Measurements from ENCODE around the gene SLC22A4.

The SLC22A4 gene

DNA sequence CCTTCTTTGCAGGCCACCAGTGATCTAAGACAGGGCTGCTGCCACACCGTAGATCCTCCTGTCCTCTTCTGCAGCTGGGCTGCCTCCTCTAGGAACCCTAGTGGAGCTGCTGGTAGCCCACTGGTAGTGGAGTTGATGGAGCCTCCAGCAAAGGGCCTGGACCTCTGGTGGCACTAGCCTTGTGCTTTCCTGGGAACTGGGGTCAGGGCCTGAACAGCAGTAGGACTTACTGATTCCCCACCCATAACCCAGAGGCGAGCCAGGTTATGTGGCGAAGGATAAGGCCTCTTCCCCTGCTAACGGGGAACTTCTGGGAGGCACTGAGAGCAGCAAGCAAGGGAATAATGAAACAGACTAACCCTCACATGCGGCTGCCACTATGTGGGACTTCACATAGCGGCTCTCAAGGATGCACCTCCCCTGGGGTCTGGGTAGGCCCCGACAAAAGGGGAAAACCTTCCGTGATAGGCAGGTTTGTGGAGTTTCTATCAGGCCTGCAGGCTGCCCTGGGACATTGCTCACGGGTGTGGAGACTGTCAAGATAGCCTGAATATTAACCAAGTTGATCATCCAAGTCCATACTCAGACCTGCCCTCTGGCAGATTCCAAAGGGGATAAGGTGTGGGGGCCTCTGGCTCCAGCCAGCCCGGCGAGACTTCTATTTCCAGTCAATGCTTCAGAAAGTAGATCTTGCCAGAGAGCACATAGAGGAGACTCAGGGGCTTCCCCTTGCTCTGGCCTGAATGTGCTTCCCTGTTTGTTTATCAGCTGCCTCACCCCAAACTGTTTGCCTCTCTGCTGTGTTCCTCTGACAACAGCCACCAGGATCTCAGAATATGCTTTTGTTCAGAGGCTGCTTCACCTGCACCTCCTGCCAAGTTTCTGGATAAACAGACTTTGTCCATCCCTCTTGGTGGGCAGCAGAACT is 7.4 kb downstream of the SLC22A4 start:
- no peak for DNase-seq

DNA sequence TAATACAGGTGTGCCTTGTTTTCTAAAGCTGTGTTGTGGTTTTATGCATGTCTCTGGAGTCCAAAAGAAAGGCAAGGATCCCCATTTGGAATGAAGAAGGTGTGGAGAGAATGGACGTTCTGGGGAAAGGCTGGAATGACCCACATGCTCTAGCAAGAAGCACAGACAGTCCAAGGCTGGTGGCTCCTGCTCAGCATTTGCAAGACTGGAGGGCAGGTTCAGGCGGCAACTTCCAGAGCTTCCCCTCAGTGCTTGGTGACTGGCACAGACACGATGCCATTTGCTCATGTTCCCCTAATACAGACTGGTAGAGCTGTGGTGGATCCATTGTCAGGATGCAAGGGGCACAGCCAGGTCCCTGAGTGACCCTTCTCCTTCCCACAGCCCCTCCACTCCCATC is 8.2 kb downstream of the SLC22A4 start:
- DNase-seq: no peak

DNA sequence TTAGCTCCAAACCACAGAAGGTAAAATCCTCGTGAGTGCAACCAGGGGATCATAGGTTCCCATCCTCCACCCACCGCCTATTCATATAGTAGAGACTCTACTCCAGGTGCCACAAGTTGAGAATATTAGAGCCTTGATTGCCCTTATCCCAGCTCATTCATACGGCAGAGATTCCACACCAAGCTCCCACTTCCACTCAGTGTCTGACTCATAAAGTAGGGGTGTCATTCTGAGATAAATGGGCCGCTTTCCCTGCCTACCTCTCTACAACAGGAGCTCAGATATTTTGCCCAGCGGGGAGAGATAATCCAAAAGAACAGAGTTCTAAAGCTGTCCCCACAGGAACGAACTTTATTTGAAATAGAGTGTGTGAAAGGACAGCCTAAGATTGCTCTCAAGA is 9.4 kb downstream of the SLC22A4 start:
- no peak for DNase-seq

DNA sequence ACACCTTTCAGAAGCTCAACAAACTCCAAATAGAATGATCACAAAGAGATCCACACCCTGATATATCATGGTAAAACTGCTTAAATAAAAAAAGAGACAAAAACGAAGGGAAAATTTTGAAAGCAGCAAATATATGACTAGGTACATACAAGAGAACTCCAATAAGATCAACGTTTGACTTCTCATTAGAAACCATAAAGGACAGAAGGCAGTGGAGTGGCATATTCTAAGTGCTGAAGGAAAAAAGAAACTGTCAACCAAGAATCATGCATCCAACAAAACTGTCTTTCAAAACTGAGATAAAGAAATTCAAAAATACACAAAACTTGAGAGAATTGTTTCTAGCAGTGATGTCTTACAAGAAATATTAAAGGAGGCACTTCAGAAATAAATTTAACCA is 11.2 kb downstream of the SLC22A4 start:
- no peak for DNase-seq

DNA sequence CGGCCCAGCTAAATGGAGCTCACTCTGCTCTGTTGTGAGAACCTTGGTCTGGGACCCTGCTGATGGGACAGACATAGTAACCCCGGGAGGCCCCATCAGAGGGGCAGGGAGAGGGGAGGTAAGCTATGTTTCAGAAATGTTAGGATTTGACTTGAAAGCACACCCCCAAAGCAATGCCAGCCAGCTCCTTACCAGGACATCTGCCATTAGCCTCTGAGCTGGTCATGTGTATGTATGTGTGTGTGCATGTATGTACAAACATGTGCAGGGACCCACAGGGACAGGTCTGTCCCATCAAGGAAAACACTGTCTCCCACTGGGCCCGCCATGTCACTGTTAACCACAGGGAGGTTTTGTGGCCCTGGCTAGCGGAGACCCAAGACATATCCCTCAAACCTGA is 14.5 kb downstream of the SLC22A4 start:
- no peak for DNase-seq

DNA sequence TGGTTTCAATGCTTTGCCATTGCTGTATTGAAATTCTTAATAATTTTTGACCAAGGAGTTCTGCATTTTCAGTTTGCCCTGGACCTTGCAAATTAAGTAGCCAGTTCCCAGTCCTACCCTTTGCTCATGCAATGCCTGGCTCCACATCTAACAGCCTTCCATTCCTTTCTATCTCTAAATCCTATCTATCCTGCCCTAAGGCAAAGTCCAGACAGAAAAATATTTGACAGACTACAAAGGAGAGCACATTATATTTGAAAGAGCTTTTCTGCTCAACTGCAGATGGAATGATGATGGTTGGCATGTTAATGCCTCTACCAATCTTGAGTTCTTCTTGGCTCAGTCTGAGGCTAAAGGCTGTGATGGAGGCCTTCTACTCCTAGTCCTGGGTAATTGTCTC is 15.5 kb downstream of the SLC22A4 start:
- no peak for DNase-seq

DNA sequence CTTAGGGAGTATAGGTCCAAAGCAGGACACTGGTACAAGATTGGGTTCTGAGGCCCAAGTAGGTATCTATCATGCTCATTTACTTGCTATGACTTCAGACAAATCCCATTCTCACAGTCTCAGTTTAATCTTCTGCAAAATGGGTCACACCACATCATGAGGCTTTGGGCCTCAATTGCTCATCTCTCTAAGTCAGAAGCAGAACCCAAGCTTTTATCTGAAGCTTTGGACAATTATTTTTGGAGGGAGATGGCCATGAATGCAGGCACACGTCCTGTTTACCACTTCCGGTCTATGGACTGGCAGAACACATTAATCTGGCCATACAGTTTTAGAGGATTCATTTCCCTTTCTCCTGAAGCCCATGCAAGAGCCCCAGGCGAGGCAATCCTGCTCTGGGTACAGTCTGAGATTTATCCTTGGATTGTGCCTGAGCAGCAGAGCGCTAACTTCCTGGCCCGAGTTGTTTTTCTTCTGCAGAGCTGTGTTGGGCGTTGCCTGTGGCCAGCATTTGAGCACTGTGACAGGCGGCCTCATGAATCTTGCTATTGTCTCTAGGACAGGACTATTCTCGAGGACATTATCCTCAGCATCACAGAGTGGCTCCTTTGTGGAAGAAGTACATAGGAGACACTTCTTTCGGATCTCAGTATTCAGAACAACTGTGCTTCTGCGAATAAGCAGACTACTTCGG is 16.1 kb downstream of the SLC22A4 start:
- no peak for DNase-seq

DNA sequence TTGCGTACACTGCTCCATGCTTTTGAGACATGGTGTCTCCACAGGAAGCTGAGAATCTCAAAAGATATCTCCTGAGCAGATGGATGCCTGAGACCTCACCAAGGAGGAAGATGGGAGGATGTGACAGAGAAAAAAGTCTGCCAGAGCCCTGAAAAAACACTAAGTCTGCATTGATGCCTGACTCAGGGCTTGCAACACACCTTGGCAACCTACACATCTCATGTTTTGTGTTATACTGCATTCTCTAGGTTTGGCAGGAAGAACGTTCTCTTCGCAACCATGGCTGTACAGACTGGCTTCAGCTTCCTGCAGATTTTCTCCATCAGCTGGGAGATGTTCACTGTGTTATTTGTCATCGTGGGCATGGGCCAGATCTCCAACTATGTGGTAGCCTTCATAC is 19.2 kb downstream of the SLC22A4 start:
- no peak for DNase-seq

DNA sequence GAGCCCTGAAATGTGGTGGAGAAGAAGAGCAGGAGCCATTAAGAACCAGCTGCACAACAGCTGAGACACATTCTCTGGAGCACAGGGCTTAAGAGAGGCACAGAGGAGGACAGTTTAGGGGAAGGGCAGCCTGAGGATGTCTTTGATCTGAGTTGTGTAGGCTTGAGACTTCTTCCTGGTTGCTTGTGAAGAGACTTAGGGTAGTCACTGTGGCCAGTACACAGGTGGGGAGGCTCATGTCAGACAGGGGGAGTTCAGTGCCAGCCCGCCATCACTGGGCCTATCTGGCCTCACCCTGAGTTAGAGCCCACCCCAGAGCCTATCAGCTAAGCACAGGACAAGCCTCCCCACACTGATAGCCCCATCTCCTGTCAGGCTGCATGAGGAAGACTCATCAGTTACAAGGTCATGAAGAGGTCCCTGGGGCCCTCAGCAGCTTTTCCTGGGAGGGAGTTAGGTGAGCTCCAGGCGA is 19.8 kb downstream of the SLC22A4 start:
- DNase-seq: no peak

DNA sequence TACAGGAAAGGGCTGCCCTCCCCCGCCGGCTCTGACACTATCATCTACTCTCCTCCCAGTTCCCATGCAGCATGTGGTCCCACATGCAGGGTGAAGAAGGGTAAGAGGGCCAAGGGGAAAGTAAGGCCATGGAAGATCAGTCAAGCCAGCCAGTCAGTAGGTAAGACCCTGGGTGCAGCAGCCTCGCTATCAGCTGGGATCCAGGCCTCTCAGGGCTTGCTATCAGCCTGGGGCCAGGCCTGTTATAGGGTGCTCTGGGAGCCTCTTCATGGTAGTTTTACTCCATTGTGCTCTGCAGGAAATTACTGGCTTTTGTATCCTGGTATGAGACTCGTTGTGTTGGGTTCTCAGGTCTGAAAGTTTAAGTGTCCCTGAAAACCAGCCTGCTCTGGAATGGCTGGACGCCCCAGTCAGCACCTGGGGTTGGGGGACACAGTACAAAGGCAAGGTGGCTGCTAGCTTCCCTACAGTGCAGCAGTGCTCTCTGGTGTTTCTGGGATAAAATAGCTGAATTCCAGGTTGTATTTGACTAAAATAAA is 21.4 kb downstream of the SLC22A4 start:
- no peak for DNase-seq

DNA sequence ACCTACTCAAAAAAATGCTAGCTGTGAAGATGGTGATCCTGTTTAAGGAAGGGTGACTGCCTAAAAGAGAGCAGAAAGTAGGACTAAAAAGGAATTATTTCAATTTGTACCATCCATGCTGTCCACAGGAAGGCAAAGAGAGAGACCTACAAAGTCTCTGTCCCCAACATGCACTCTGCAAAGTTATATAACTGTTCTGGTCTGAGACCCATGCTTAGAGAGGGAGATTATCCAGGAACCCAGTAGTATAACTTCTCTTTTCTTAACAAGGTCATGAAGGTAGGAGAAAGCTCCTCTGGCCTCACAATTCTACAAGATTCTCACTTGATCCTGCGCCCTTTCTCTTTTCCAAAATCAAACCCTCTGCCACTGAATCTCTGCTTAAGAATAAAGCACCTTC is 25.8 kb downstream of the SLC22A4 start:
- DNase-seq: no peak

DNA sequence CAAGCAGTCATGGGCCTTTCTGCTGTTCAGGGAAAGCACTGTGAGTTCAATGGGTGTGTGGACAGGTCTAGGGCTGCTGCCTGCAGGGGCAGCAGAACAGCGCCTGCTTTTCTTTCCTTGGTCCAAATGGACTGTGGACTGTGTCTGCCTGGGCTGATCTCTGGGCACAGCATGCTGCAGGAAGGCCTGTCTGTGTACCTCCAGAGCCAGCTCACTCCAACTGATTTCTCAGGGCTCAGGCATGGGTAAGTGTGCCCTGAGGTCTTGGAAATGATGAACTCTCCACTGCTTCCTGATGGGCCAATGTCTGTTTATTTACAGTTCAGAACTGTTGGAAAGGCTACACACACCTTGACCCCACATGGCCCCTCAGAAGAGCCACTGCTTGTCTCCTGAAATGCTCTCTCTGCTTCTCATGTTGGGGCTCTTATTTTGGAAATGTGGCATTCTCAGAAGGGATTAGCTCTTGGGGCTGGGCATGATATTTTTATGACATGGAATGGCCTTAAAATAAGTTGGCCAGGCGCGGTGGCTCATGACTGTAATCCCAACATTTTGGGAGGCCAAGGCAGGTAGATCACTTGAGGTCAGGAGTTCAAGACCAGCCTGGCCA is 27.0 kb downstream of the SLC22A4 start:
- no peak for DNase-seq

DNA sequence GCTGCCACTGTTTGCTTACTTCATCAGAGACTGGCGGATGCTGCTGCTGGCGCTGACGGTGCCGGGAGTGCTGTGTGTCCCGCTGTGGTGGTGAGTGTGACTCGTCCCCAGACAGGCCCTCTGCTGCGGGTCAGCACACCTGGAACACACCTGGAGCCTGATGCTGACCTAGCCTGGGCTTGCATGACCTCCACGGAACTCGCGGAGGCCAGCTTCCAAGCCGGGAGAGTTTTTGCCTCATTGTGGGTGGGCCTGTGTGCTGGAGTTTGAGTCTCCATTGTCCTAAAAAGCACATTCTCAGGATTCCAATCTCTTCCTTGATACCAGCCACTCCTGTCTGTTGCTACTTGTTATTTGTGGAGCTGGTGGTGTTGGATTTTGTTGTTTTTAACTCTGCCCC is 28.1 kb downstream of the SLC22A4 start:
- no peak for DNase-seq

DNA sequence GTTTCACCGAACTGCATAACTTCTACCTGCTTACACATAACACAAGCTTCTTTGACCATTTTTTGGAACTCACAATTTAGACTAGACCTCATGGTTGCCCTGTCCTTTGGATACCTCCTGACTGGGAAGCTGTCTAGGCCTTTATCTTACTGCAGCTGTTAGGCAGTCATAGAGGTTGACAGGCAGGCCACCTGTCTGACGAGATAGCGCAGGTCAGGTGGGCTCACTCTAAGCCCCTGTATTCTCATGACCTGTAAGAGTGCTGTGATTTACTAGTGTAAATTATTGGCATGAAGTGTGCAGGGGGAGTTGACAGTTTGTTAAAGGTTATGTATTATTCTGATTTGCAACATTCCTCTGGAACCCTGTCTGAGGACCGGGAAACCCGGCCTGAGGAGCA is 29.0 kb downstream of the SLC22A4 start:
- no peak for DNase-seq

DNA sequence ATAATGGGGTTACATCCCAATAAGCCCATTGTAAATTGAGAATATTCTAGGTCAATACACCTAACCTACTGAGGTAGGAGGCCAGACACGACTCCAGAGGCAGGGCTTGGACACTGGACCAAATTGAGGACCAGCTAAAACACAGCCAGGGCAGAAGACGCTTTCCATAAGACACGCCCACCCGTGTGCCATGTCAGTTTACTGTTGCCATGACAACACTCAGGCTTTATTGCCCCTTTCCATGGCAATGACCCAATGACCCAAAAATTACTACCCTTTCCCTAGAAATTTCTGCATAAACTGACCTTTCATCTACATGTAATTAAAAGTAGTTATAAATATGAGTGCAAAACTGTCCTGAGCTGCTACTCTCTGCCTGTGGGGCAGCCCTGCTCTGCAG is 31.5 kb downstream of the SLC22A4 start:
- no peak for DNase-seq

DNA sequence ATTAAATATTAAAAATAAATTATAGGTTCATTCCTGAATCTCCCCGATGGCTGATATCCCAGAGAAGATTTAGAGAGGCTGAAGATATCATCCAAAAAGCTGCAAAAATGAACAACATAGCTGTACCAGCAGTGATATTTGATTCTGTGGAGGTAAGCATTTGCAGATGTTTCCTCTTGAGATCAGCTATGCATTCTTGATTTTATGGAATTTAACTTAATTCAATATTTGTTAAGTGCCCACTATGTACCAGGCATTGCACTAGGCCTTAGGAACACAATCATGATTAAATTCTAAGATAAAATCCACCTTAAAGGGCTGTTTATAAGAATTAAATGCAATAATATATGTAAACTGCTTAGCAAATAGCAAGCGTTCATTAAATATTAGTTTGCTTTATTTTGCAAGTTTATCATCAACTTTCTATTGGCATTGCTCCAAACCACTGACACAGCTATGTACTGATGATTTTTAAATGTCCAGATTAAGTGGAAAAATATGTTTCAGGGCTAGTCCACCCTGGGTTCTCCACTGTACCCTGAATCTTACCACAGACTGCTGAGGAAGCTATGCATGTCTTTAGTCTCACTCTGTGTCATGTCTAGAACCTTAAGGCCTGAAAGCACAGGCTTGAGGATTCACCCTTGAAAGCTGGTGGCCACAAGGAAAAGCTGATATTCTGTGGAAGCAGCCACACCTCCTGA is 33.2 kb downstream of the SLC22A4 start:
- no peak for DNase-seq

DNA sequence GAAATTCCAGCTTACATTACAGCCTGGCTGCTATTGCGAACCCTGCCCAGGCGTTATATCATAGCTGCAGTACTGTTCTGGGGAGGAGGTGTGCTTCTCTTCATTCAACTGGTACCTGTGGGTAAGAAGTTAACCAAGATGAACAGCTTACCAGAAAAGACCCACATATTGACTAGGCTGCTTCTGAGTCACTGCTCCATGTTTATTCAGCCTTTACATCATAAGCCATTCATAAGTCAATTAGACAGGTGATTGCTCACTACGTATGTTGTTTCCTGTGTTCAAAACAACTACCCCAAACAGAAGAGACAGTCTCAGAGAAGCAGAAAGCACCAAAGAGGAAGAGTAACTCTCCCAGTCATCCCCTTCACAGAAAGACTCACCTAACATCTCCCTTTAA is 40.6 kb downstream of the SLC22A4 start:
- no peak for DNase-seq

DNA sequence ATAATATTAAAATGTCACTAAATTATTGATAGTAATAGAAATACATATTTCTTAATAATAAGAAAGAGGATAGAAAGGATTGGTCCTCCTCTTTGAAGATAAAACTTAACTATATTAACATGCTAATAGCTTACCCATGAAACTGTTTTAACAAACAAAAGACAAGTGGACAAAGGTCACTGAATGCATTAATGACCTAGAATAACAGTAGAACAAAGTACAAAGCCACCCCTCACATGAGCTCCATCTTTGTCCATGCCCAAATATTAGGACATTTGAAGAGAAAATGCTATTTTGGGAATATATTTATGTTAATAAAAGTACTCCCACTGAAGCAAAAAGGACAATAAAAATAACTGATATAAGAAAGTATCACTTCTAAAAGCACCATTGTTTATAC is 41.2 kb downstream of the SLC22A4 start:
- no peak for DNase-seq

DNA sequence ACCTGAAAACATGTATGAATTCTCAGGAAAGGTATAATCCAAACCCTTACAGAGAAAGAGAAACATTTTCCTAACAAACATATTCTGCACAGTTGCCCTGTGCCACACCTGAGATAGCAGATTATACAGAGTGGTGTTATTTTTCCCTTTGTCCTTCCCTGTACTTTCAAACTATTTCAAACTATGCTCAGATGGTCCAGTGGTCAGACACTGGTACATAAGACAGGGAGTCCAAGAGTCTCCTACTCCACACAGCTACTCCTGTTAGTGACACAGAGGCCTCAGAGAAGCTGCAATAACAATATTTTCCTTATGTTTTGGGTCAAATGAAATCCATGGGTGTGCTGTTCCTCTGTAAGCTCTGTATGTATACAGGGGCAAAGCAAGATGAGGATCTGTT is 45.3 kb downstream of the SLC22A4 start:
- no peak for DNase-seq

DNA sequence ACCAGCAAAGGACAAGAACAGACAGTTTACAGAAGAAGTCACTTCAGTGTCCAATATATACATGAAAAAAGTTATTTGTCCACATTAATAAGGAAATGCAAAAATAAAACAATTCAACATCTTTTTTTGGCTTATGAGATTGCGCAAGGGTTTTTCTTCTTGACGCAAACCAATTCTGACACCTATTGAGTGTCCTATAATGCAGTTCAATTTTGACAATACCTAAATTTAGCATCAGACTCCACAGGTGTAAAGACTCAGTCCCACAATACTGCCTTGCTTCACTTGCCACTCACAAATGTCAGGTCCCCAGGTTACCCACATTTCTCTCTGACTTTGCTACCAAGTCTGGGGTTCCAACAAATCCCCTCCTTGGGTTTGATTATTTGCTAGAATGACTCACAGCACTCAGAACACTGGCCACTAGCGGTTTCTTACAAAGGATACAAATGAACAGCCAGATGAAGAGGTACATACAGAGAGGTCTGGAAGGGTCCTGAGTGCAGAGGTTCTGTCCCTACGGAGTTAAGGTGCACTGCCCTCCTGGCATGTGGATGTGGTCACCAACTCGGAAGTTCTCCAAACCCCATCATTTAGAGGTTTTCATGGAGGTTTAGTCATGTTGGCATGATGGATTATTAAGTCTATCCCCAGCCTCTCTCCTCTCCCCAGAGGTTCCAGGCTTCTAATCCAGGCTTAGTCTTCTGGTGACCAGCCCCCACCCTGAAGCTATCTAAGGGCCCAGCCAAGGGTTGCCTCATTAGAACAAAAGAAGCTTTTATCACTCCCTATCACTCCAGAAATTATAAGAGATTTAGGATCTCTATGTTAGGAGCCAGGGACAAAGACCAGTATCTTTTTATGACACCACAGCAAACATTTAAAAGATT is 48.3 kb downstream of the SLC22A4 start:
- DNase-seq: no peak

DNA sequence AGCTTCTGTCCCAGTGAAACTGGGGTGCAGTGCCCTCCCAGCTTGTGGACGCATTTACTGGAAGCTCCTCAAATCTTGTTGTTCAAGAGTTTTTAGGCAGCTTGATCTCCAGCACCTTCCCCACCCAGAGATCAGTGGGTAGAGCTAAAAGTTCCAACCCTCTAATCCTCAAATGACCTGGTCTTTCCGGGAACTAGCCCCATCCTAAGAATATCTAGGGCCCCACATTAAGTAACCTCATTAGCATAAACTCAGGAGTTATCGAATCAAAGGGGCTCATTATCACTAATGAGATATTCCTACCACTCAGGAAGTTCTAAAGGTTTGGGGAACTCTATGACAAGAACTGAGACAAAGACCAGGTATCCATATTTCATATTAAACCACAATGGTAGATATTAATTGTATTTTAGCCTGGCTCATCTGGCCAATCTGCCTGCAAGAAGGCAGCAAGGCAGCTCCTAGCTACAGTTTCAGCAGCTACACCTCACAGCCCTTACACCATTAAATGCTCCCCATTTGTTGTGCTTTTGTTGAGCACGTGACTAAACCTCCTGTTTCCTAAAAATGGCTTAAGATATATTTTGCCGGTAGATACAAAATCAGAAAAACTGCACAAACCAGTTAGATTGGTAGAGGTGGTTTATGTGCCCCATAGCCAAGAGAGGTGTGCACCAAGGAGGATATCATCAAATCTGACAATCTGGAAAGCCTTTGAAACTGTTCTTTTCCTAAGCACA is 50.8 kb downstream of the SLC22A4 start:
- DNase-seq: no peak
